ENCODE results near the gene RCOR1.

Gene RCOR1

GRCh38 chr14:102708494-102708893 lies 116.0 kb downstream of the RCOR1 start:
- Histone ChIP-seq H3K4me3 (ENCODE audit: low read depth in 1 of 2, low read length in 2 of 2) (no peak overlapping the region), H3K27ac (ENCODE audit: low read depth, low read length) (no peak overlapping the region), H3K9ac (ENCODE audit: low read depth in 1 of 2, low read length in 2 of 2) (no peak overlapping the region), H3K4me1 (ENCODE audit: control insufficient read depth in 1 of 2, insufficient read depth in 2 of 2, low read length in 2 of 2) (no peaks in the 10 kb centered on the region), H3K36me3 (ENCODE audit: control insufficient read depth in 1 of 2, insufficient read depth in 2 of 2, low read length in 2 of 2) (peaks cover 15 to 16% of the 10 kb centered on the region in 2 donors), H3K9me3 (ENCODE audit: control insufficient read depth in 1 of 2, low read length in 2 of 2) (no peaks in the 10 kb centered on the region), H3K27me3 (ENCODE audit: control insufficient read depth in 1 of 2, insufficient read depth in 2 of 2, low read length in 2 of 2) (no peaks in the 10 kb centered on the region)

- Histone ChIP-seq H3K9me3 (ENCODE audit: control insufficient read depth in 1 of 2, low read length in 2 of 2) (no peaks in the 10 kb centered on the region), H3K4me1 (ENCODE audit: control insufficient read depth in 1 of 2, insufficient read depth in 2 of 2, low read length in 2 of 2) (no peaks in the 10 kb centered on the region), H3K27ac (ENCODE audit: low read depth, low read length) (no peak overlapping the region), H3K4me3 (ENCODE audit: low read depth in 1 of 2, low read length in 2 of 2) (no peak overlapping the region), H3K27me3 (ENCODE audit: control insufficient read depth in 1 of 2, insufficient read depth in 2 of 2, low read length in 2 of 2) (no peaks in the 10 kb centered on the region), H3K9ac (ENCODE audit: low read depth in 1 of 2, low read length in 2 of 2) (no peak overlapping the region), H3K36me3 (ENCODE audit: control insufficient read depth in 1 of 2, insufficient read depth in 2 of 2, low read length in 2 of 2) (peaks cover 21 to 29% of the 10 kb centered on the region in 2 donors)
Observed at GRCh38 chr14:102711207-102711606, 118.8 kb downstream of the RCOR1 start.

- peaks cover 21 to 32% of the 10 kb centered on the region in 2 donors for H3K36me3 ChIP-seq (ENCODE audit: control insufficient read depth in 1 of 2, insufficient read depth in 2 of 2, low read length in 2 of 2)
- no peaks in the 10 kb centered on the region for H3K4me1 ChIP-seq (ENCODE audit: control insufficient read depth in 1 of 2, insufficient read depth in 2 of 2, low read length in 2 of 2)
- H3K27me3 ChIP-seq (ENCODE audit: control insufficient read depth in 1 of 2, insufficient read depth in 2 of 2, low read length in 2 of 2), result no peaks in the 10 kb centered on the region
Observed at GRCh38 chr14:102711946-102712345, 119.5 kb downstream of the RCOR1 start.

GRCh38 chr14:102717276-102717675 lies 124.8 kb downstream of the RCOR1 start:
- Histone ChIP-seq H3K4me1 (ENCODE audit: control insufficient read depth in 1 of 2, insufficient read depth in 2 of 2, low read length in 2 of 2) (no peaks in the 10 kb centered on the region), H3K27ac (ENCODE audit: low read depth, low read length) (no peak overlapping the region), H3K9me3 (ENCODE audit: control insufficient read depth in 1 of 2, low read length in 2 of 2) (no peaks in the 10 kb centered on the region), H3K27me3 (ENCODE audit: control insufficient read depth in 1 of 2, insufficient read depth in 2 of 2, low read length in 2 of 2) (no peaks in the 10 kb centered on the region), H3K36me3 (ENCODE audit: control insufficient read depth in 1 of 2, insufficient read depth in 2 of 2, low read length in 2 of 2) (peaks cover 31 to 52% of the 10 kb centered on the region in 2 donors), H3K4me3 (ENCODE audit: low read depth in 1 of 2, low read length in 2 of 2) (no peak overlapping the region), H3K9ac (ENCODE audit: low read depth in 1 of 2, low read length in 2 of 2) (no peak overlapping the region)

More at GRCh38 chr14:102711946-102712345, 119.5 kb downstream of the RCOR1 start:
- Histone ChIP-seq H3K9ac (ENCODE audit: low read depth in 1 of 2, low read length in 2 of 2) (no peak overlapping the region), H3K4me3 (ENCODE audit: low read depth in 1 of 2, low read length in 2 of 2) (no peak overlapping the region), H3K27ac (ENCODE audit: low read depth, low read length) (no peak overlapping the region), H3K9me3 (ENCODE audit: control insufficient read depth in 1 of 2, low read length in 2 of 2) (no peaks in the 10 kb centered on the region)

GRCh38 chr14:102722646-102723045 lies 130.2 kb downstream of the RCOR1 start:
- no peaks in the 10 kb centered on the region for H3K9me3 ChIP-seq (ENCODE audit: control insufficient read depth in 1 of 2, low read length in 2 of 2)
- H3K9ac ChIP-seq (ENCODE audit: low read depth in 1 of 2, low read length in 2 of 2), result no peak overlapping the region
- no peak overlapping the region for H3K27ac ChIP-seq (ENCODE audit: low read depth, low read length)
- peaks cover 30 to 69% of the 10 kb centered on the region in 2 donors for H3K36me3 ChIP-seq (ENCODE audit: control insufficient read depth in 1 of 2, insufficient read depth in 2 of 2, low read length in 2 of 2)
- H3K4me1 ChIP-seq (ENCODE audit: control insufficient read depth in 1 of 2, insufficient read depth in 2 of 2, low read length in 2 of 2), result no peaks in the 10 kb centered on the region
- H3K27me3 ChIP-seq (ENCODE audit: control insufficient read depth in 1 of 2, insufficient read depth in 2 of 2, low read length in 2 of 2), result no peaks in the 10 kb centered on the region
- no peak overlapping the region for H3K4me3 ChIP-seq (ENCODE audit: low read depth in 1 of 2, low read length in 2 of 2)

- Histone ChIP-seq H3K27me3 (ENCODE audit: control insufficient read depth in 1 of 2, insufficient read depth in 2 of 2, low read length in 2 of 2) (no peaks in the 10 kb centered on the region), H3K9me3 (ENCODE audit: control insufficient read depth in 1 of 2, low read length in 2 of 2) (no peaks in the 10 kb centered on the region), H3K36me3 (ENCODE audit: control insufficient read depth in 1 of 2, insufficient read depth in 2 of 2, low read length in 2 of 2) (peaks cover 31 to 72% of the 10 kb centered on the region in 2 donors), H3K9ac (ENCODE audit: low read depth in 1 of 2, low read length in 2 of 2) (no peak overlapping the region), H3K27ac (ENCODE audit: low read depth, low read length) (no peak overlapping the region), H3K4me3 (ENCODE audit: low read depth in 1 of 2, low read length in 2 of 2) (no peak overlapping the region), H3K4me1 (ENCODE audit: control insufficient read depth in 1 of 2, insufficient read depth in 2 of 2, low read length in 2 of 2) (no peaks in the 10 kb centered on the region)
Observed at GRCh38 chr14:102723650-102724049, 131.2 kb downstream of the RCOR1 start.

GRCh38 chr14:102726191-102726949 lies 133.9 kb downstream of the RCOR1 start:
- Histone ChIP-seq H3K4me3 (ENCODE audit: low read depth in 1 of 2, low read length in 2 of 2) (no peak overlapping the region), H3K36me3 (ENCODE audit: control insufficient read depth in 1 of 2, insufficient read depth in 2 of 2, low read length in 2 of 2) (peaks cover 30 to 76% of the 10 kb centered on the region in 2 donors), H3K27me3 (ENCODE audit: control insufficient read depth in 1 of 2, insufficient read depth in 2 of 2, low read length in 2 of 2) (no peaks in the 10 kb centered on the region), H3K9ac (ENCODE audit: low read depth in 1 of 2, low read length in 2 of 2) (no peak overlapping the region), H3K4me1 (ENCODE audit: control insufficient read depth in 1 of 2, insufficient read depth in 2 of 2, low read length in 2 of 2) (no peaks in the 10 kb centered on the region), H3K9me3 (ENCODE audit: control insufficient read depth in 1 of 2, low read length in 2 of 2) (no peaks in the 10 kb centered on the region), H3K27ac (ENCODE audit: low read depth, low read length) (no peak overlapping the region)

GRCh38 chr14:102727336-102728095 lies 135.1 kb downstream of the RCOR1 start:
- no peaks in the 10 kb centered on the region for H3K9me3 ChIP-seq (ENCODE audit: control insufficient read depth in 1 of 2, low read length in 2 of 2)
- H3K9ac ChIP-seq (ENCODE audit: low read depth in 1 of 2, low read length in 2 of 2), result no peak overlapping the region
- H3K4me1 ChIP-seq (ENCODE audit: control insufficient read depth in 1 of 2, insufficient read depth in 2 of 2, low read length in 2 of 2), result no peaks in the 10 kb centered on the region
- H3K4me3 ChIP-seq (ENCODE audit: low read depth in 1 of 2, low read length in 2 of 2), result no peak overlapping the region
- H3K36me3 ChIP-seq (ENCODE audit: control insufficient read depth in 1 of 2, insufficient read depth in 2 of 2, low read length in 2 of 2), result peaks cover 22 to 70% of the 10 kb centered on the region in 2 donors
- no peaks in the 10 kb centered on the region for H3K27me3 ChIP-seq (ENCODE audit: control insufficient read depth in 1 of 2, insufficient read depth in 2 of 2, low read length in 2 of 2)
- H3K27ac ChIP-seq (ENCODE audit: low read depth, low read length), result no peak overlapping the region

GRCh38 chr14:102728501-102728900 lies 136.1 kb downstream of the RCOR1 start:
- H3K36me3 ChIP-seq (ENCODE audit: control insufficient read depth in 1 of 2, insufficient read depth in 2 of 2, low read length in 2 of 2), result peaks cover 14 to 67% of the 10 kb centered on the region in 2 donors
- H3K4me3 ChIP-seq (ENCODE audit: low read depth in 1 of 2, low read length in 2 of 2), result no peak overlapping the region
- H3K4me1 ChIP-seq (ENCODE audit: control insufficient read depth in 1 of 2, insufficient read depth in 2 of 2, low read length in 2 of 2), result no peaks in the 10 kb centered on the region
- H3K9ac ChIP-seq (ENCODE audit: low read depth in 1 of 2, low read length in 2 of 2), result no peak overlapping the region
- no peaks in the 10 kb centered on the region for H3K9me3 ChIP-seq (ENCODE audit: control insufficient read depth in 1 of 2, low read length in 2 of 2)
- H3K27me3 ChIP-seq (ENCODE audit: control insufficient read depth in 1 of 2, insufficient read depth in 2 of 2, low read length in 2 of 2), result no peaks in the 10 kb centered on the region
- H3K27ac ChIP-seq (ENCODE audit: low read depth, low read length), result no peak overlapping the region

- no peak overlapping the region for H3K9ac ChIP-seq (ENCODE audit: low read depth in 1 of 2, low read length in 2 of 2)
- H3K4me1 ChIP-seq (ENCODE audit: control insufficient read depth in 1 of 2, insufficient read depth in 2 of 2, low read length in 2 of 2), result no peaks in the 10 kb centered on the region
- H3K27me3 ChIP-seq (ENCODE audit: control insufficient read depth in 1 of 2, insufficient read depth in 2 of 2, low read length in 2 of 2), result no peaks in the 10 kb centered on the region
- peaks cover 14 to 65% of the 10 kb centered on the region in 2 donors for H3K36me3 ChIP-seq (ENCODE audit: control insufficient read depth in 1 of 2, insufficient read depth in 2 of 2, low read length in 2 of 2)
- H3K9me3 ChIP-seq (ENCODE audit: control insufficient read depth in 1 of 2, low read length in 2 of 2), result no peaks in the 10 kb centered on the region
- no peak overlapping the region for H3K27ac ChIP-seq (ENCODE audit: low read depth, low read length)
- H3K4me3 ChIP-seq (ENCODE audit: low read depth in 1 of 2, low read length in 2 of 2), result no peak overlapping the region
Observed at GRCh38 chr14:102729268-102729667, 136.8 kb downstream of the RCOR1 start.
